Left kidney (tissue), 8 donors: ENCODE data around the gene HES5. TPM values are rescaled to one million over a fixed set of nuclear protein-coding genes. Genes with fewer than 3 reads are reported as not detected.
"Not testable (repeated sequence)": the region's sequence is repeated elsewhere in the genome, so short reads cannot be mapped to it uniquely, and the experiment has no call there.

ENCODE experiments used
- DNase-seq: peaks from one replicate; pipeline ENCODE4 v3.0.0-alpha.2; 2013
- long read RNA-seq, 8 donors: transcript quantifications; one replicate each; lab custom pipeline, GENCODE V29; 2026
- polyA plus RNA-seq: library from polyadenylated mRNA; unstranded; fragments of 120-200 nt; gene quantifications from one replicate; pipeline ENCODE4 v1.2.1, GENCODE V29; 2013; ENCODE audit not compliant: insufficient read length

HES5 gene
- not detected for polyA plus RNA-seq
- long read RNA-seq, donor 1, partial matches to known transcripts = 0 of 1 reads
- long read RNA-seq, donor 1, other reads (novel, unspliced or antisense) = 0 of 1 reads
- long read RNA-seq, donor 2 = 0 reads
- long read RNA-seq, donor 3, partial matches to known transcripts = 0 of 2 reads
- long read RNA-seq, donor 3, other reads (novel, unspliced or antisense) = 0 of 2 reads
- long read RNA-seq, donor 4 = 0 reads
- long read RNA-seq, donor 5 = 0 reads
- long read RNA-seq, donor 6, partial matches to known transcripts = 0 of 2 reads
- long read RNA-seq, donor 6, other reads (novel, unspliced or antisense) = 0 of 2 reads
- long read RNA-seq, donor 7, partial matches to known transcripts = 0 of 1 reads
- long read RNA-seq, donor 7, other reads (novel, unspliced or antisense) = 0 of 1 reads
- long read RNA-seq, donor 8, partial matches to known transcripts = 0 of 1 reads
- long read RNA-seq, donor 8, other reads (novel, unspliced or antisense) = 0 of 1 reads

- DNase-seq = no peak
Observed at GRCh38 chr1:2529784-2530512, at the start of gene HES5. Gene HES5, minus strand, starts transcription at chr1:2530263. Its CDS starts 99 bp downstream, at chr1:2530164.

- DNase-seq = no peak
Observed at GRCh38 chr1:2578758-2579118, 48.7 kb upstream of the HES5 start.

DNA sequence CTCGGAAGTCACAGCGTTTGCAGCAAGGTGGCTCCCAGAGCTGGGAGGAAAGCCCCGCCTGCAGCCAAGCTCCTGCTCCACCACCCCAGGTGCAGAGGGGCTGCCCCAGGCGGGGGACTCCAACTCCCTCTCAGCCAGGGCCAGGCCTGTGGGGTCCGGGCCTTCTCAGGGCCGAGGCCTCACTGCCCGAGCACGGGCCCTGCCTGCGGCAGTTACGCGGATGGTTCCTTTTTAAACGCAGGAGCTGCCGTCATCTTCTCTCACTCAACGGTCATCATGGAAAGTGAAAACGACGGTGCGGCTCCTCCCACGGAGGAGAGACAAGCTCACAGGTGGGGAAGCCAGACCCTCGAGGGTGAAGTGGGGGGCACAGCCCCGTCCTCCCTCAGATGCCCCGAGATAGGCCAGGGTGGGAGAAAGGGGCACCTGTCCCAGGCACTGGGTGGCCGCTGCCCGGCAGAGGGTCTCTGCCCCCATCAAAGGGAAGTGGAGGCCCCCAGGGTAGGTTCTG, 47.6 kb upstream of the HES5 start:
- DNase-seq = not testable (repeated sequence)

DNA sequence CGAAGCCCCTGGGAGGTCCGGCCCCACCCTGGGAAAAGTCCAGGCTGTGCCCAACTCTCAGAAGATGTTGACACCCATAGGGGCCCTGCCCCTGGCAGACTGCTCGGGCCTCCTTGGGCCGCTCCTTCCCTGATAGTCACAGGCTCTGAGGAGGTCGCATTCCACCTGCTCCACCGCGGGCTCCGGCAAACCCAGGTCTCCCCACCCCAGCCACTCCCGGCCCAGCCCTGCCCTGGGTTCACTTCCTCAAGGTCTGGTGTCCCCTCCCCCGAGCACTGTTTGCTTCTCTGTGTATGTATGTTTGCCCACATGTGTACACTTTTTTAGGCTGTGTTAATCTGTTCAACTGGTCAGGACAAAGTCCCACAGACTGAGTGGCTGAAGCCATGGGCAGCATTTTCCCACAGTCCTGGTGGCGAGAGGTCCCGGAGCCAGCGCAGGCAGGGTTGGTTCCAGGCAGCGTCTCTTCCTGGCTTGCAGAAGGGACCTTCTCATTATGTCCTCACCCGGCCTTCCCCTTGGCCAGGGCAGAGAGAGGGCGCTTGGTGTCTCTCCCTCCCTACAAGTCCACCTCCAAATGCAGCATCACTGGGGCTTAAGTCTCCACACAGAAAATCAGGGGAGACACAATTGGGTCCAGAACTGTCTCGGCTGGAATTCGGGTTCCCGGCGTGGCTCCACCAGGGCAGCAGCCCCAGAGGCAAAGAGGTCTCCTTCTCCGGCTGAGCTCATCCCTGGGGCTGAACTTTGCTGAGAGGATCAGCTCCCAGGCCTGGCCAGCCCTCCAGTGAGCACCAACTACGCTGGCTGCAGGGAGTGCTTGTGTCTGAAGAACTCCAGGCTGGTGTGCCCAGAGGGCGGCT, 46.0 kb upstream of the HES5 start:
- DNase-seq = no peak

GRCh38 chr1:2574350-2574749, 44.3 kb upstream of the HES5 start:
- no peak for DNase-seq

GRCh38 chr1:2573250-2573920, 43.3 kb upstream of the HES5 start:
- no peak for DNase-seq

DNA sequence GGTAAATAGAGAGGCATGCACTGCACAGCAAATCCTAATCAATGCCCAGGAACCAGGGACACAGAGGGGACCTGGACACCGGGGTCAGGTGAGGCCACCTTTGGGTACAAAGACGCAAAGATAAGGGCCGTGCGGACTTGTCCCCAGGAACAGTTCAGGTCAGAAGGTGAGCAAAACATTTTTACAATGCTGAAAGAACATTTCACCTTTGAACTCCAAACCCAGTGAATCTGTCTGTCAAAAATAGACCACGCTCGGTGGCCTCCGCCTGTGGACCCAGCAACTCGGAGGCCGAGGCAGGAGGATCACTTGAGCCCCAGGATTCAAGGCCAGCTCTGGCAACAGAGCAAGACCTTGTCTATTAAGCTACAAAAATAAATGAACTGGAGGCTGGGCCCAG, 41.3 kb upstream of the HES5 start:
- DNase-seq = no peak

DNA sequence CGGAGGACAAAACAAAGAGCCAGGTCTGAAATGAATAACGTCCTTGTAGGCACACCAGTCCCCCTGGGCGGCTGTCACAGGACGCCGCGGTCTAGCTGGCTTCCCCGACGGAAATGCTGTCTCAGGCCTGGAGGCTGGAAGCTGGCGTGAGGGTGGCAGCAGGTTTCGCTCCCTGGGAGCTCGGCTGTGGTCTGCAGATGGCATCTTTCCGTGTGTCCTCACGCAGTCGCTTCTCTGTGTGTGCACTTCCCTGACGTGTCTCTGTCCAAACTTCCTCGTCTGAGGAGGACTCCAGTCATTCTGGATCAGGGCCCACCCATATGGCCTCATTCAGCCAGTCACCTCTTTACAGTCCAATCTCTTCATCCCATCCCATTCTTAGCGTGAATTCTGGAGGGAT, 40.3 kb upstream of the HES5 start:
- no peak for DNase-seq

DNA sequence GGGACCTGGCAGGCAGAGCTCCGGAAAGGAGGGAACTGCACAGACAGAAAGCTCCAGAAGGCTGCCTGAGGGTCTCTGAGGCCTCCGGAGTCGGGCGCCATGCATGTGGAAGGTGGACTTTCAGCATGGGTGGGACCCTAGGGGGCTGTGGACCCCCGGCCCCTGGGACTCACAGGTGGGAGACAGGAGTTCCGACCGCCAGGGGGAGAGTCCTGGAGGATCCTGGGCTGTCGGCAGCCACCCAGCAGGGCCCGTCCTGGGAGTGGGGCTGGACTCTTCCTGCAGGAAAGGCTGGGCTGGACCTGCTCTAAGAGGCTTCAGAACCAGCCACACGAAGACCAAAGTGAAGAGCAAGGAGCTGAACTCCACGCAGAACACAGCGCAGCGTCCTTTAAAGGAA, 39.6 kb upstream of the HES5 start:
- DNase-seq = not testable (repeated sequence)

DNA sequence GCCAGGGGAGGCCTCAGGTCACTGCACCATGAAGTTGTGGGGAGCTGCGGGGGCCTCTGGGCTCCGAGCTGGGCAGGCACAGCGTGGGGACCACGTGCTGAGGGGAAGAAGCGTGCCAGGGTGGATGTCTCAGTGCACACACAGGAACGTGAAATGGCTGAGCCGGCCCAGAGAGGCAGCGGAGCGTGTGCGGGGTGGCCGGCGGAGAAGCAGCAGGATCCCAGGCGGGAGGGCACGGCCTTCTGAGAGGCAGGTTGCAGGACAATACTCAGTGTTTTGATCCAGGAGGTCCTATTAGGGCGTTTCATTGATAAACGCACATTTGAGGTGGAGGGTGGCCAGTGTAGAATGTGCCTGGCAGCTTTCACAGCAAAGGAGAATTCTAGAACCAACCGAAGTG, 39.0 kb upstream of the HES5 start:
- no peak for DNase-seq

GRCh38 chr1:2568187-2568816, 38.2 kb upstream of the HES5 start:
- DNase-seq = not testable (repeated sequence)

GRCh38 chr1:2567083-2567679, 37.1 kb upstream of the HES5 start:
- DNase-seq = no peak

- no peak for DNase-seq
Observed at GRCh38 chr1:2566101-2567045, 36.3 kb upstream of the HES5 start.

- DNase-seq = no peak
Observed at GRCh38 chr1:2564815-2565374, 34.8 kb upstream of the HES5 start.

GRCh38 chr1:2564006-2564814, 34.1 kb upstream of the HES5 start:
- no peak for DNase-seq

GRCh38 chr1:2563205-2563604, 33.1 kb upstream of the HES5 start:
- no peak for DNase-seq

- no peak for DNase-seq
Observed at GRCh38 chr1:2561898-2562895, 32.1 kb upstream of the HES5 start.
